GM18508 (cell line): ENCODE measurements around the gene SMTN.

Experiments
- ATAC-seq: cut with Tn5 transposase; IDR thresholded peaks from one replicate; pipeline ENCODE4 v1.9.1; 2021; ENCODE audit warnings: moderate number of reproducible peaks; ENCODE audit not compliant: insufficient read depth, unreplicated experiment

SMTN gene

DNA sequence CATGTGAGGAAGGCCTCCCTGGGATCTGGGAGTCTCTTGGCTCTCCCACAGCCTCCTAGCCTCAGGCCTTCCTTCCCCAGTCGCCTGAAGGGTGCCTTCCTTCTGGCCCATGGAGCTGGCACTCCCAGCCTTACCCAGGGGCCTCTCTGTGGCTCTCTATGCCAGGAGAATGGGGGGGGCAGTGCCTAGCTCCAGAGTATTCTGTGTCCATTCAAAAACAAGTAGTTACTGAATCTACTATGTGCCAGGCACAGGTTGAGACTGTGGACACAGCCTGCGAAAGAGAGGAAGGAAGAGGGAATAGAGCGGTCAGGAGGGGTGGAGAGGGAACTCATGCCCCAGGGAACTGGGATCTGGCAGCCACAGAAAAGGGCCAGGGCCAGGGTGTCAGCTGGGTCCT, 61.9 kb downstream of the SMTN start:
- ATAC-seq, result no peak

DNA sequence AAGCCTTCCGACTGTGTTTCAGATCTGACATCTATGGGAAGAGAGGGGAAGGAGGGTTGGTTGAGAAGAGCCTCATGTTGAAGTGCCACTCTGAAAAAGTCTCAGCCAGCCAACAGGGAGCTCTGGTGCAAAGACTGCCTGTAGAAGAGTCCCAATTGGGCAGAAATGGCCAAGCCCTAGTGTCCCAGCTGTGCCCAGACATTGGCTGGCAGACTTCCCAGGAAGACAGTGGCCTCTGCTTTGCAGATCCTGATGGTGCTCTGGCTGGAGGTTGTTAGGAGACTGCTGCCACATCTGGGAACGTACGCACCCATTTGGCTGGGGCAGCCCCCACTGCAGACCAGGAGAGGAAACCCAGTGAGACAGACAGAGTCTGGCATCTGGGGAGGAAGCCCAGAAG, 62.4 kb downstream of the SMTN start:
- ATAC-seq, result no peak

DNA sequence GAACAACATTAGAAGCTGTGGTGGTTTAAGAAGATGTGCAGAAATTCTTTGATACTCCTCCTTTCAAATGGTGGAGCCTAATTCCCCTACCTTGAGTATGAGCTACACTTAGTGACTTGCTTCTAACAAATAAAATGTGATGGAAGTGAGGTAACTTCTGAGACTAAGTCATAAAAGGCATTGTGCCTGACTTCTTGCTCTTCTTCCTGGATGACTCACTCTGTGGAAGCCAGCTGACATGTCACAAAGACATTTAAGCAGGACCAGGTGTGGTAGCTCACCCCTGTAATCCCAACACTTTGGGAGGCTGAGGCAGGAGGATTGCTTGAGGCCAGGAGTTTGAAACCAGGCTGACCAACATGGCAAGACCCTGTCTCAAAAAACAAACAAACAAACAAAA, 63.1 kb downstream of the SMTN start:
- no peak for ATAC-seq

DNA sequence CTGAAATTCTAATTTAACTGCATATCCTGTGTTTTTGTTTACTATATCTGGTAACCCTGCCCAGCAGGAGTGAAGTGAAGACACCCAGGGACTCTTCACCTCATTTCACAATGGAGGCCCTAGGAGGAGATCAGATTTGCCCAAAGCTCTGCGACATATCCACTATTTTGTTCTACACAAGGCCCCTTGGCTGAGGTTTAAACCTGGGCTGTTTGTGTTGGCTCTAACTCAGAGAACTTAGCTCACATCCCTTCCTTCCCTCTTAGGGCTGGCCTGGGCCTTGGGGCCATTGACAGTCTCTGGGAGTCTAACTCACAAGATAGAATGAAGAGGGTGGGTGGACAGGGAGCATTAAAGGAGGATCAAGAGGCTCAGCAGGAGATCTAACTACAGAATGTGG, 67.4 kb downstream of the SMTN start:
- no peak for ATAC-seq

DNA sequence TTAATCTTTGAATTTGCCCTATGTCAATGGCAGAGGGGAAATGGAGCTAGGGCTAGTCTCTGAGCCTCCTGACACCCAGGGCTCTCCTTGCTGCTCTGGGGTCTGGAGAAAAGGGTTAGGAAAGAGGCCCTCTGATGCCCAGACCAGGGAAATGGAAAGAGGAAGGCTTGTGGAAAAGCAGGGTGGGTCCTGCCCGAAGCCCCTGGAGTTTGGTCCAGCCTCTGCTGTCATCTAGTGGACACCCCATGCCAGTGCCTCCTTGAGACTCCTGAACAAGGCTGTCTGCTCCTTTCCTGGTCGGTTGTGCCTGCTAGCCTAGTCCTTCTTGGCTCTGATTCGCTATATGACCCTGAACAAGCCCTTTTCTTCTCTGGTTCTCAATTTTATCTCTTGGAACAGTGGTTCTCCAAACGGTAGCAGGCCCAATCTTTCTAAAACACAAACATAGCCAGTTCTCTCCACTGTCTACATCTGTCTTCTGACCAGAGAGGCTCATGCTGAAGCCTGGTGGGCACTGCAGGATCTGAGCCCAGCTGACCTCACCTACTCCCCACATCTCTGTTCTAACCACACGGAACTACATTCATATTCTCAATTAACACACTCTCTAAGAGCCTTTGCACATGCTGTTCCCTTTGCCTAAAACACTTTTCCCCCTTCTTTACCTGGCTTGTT, 68.0 kb downstream of the SMTN start:
- ATAC-seq, result no peak

DNA sequence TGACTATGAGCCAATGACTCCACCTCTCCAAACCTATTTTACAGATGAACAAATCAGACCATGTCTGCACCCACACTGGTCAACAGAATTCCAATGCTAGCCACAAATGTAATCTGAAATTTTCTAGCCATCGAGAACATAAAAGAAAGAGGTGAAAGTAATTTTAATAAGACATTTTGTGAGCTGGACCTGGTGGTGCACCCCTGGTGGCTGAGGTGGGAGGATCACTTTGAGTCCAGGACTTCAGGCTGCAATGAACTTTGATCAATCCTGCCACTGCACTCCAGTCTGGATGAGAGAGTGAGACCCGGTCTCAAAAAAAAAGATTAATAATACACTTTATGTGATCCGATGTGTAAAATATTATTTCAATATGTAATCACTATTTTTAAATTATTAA, 69.5 kb downstream of the SMTN start:
- ATAC-seq, result no peak

DNA sequence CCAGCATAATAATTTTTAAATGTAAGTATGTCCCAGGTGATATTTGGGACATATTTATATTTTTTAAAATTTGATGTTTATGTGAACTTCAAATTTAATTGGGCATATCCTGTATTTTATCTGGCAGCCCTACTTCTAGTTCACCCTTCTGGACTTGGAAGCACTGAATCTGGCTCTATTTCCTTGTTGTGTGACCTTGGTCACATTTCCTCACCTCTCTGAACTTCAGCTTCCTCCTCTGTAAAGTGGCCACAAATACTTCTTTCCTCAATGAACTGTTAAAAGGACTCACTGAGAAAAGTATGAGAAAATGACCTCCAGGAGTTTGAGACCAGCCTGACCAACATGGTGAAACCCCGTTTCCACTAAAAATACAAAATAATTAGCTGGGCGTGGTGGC, 70.8 kb downstream of the SMTN start:
- no peak for ATAC-seq

DNA sequence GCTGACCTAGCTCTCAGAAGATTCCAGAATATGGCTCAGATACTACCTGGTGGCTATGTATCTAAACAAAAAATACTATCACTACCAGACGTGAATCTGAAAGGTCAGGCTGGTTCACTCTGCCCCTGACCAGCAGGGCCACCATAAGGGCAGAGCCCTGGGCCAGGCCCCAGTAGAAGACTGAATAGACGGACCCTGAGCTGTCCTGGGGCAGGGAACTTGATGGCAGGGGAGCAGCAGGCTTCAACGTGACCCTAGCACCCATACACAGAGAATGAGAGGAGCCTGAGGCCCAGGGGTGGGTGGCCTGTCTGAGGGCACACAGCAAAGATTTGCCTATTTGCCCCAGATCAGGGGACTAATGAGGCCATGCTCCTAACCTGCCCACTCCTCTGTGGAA, 72.2 kb downstream of the SMTN start:
- no peak for ATAC-seq
